HepG2 (cell line): ENCODE measurements around the gene ACOT4. TPM values are rescaled to one million over a fixed set of nuclear protein-coding genes. Genes with fewer than 3 reads are reported as not detected.

Experiments
- ATAC-seq: fragments of 200-7000 bp; cut with Tn5 transposase; 3 replicates; pipeline ENCODE4 v1.9.1; 2020; ENCODE audit warnings: mild to moderate bottlenecking, moderate library complexity
- BruUV-seq: library from RNA; stranded (reverse); fragments of 400-500 nt; replicated peaks from 2 replicates; lab custom pipeline; 2021; lab: Mats Ljungman, UMichigan
- CTCF ChIA-PET: fragments of 300-600 bp; formaldehyde crosslinking; extraction: SDS; loops from one replicate; lab custom pipeline; 2021; ENCODE audit warnings: low total read pairs, inconsistent platforms, low intra/inter-chr PET ratio; lab: Yijun Ruan, JAX
- POLR2A ChIA-PET: fragments of 350-600 bp; sonication (Branson Sonifier 250); formaldehyde crosslinking; loops from one replicate; lab custom pipeline; 2020; ENCODE audit warnings: antibody characterized with exemption, inconsistent platforms; lab: Yijun Ruan, JAX
- DNase-seq: peaks from one replicate; pipeline ENCODE4 v3.0.0-alpha.2; 2015; ENCODE audit warnings: low spot score
- FAIRE-seq: peaks from 3 replicates; lab custom pipeline; 2011; peaks lifted over from hg19 to GRCh38; lab: Jason Lieb, UNC
- H2AFZ ChIP-seq: one replicate; pipeline ENCODE4 v1.6.1; 2011; ENCODE audit warnings: low read length, inconsistent platforms
- H3K27ac ChIP-seq: fragments of 300-600 bp; 3 replicates; pipeline ENCODE4 v1.8.0; 2011; ENCODE audit warnings: mixed run types, mild to moderate bottlenecking, mixed read lengths, low read length, inconsistent platforms; ENCODE audit not compliant: insufficient read depth; ENCODE audit errors: extremely low read length
- H3K27me3 ChIP-seq, 2 experiments: fragments of 200-600 bp in 1 of 2; 2 replicates in 1 of 2; 3 replicates in 1 of 2; pipeline versions ENCODE4 v1.6.0 to v1.8.0; 2011; ENCODE audit warnings: low read length in 2 of 2, mild to moderate bottlenecking in 2 of 2, moderate library complexity in 2 of 2, inconsistent platforms in 1 of 2; ENCODE audit not compliant: insufficient read depth in 2 of 2, control insufficient read depth in 1 of 2
- H3K36me3 ChIP-seq, 2 experiments: fragments of 200-600 bp in 1 of 2; replicated peaks in 1 of 2; 2 replicates in 1 of 2; 3 replicates in 1 of 2; pipeline versions ENCODE4 v1.5.1 to v1.8.0; 2011; ENCODE audit warnings: low read length in 2 of 2, inconsistent platforms in 1 of 2; ENCODE audit not compliant: insufficient read depth in 2 of 2, control insufficient read depth in 1 of 2
- H3K4me1 ChIP-seq: 2 replicates; pipeline ENCODE4 v1.5.1; 2012; ENCODE audit warnings: low read length, inconsistent platforms; ENCODE audit not compliant: insufficient read depth
- H3K4me2 ChIP-seq: 2 replicates; pipeline ENCODE4 v1.6.0; 2011; ENCODE audit warnings: low read depth, low read length, inconsistent platforms
- H3K4me3 ChIP-seq, 3 experiments: fragments of 200-600 bp in 1 of 3; sonication (generic), shearing (Covaris generic) in 1 of 3; replicated peaks in 1 of 3; 2 replicates each; pipeline ENCODE4 v1.5.1; 2011 to 2016; ENCODE audit warnings: low read length in 3 of 3, inconsistent platforms in 2 of 3, low read depth in 2 of 3, mild to moderate bottlenecking in 2 of 3, control low read depth in 1 of 3, mixed read lengths in 1 of 3; ENCODE audit not compliant: insufficient read depth in 1 of 3
- H3K79me2 ChIP-seq: one replicate; pipeline ENCODE4 v1.6.1; 2011; ENCODE audit warnings: low read length, inconsistent platforms; ENCODE audit not compliant: insufficient read depth
- H3K9ac ChIP-seq: 2 replicates; pipeline ENCODE4 v1.6.0; 2011; ENCODE audit warnings: mild to moderate bottlenecking, low read depth, low read length, inconsistent platforms; ENCODE audit not compliant: insufficient read depth
- H3K9me3 ChIP-seq: 2 replicates; pipeline ENCODE4 v1.5.1; 2012; ENCODE audit warnings: mild to moderate bottlenecking, low read length
- H4K20me1 ChIP-seq: 2 replicates; pipeline ENCODE4 v1.6.0; 2011; ENCODE audit warnings: inconsistent platforms, mild to moderate bottlenecking, low read length, moderate library complexity; ENCODE audit not compliant: insufficient read depth
- BCL6 ChIP-seq: IDR thresholded peaks from 2 replicates; pipeline ENCODE4 v1.6.1; 2016; ENCODE audit warnings: missing genetic modification reagents, missing compliant biosample characterization
- CBX5 ChIP-seq: sonication (generic); formaldehyde crosslinking; IDR thresholded peaks from 2 replicates; pipeline ENCODE4 v1.4.0; 2020; ENCODE audit warnings: missing genetic modification reagents, borderline replicate concordance
- DPF2 ChIP-seq: sonication (generic); formaldehyde crosslinking; IDR thresholded peaks from 2 replicates; pipeline ENCODE4 v1.4.0; 2020; ENCODE audit warnings: mild to moderate bottlenecking, low read depth, missing genetic modification reagents, borderline replicate concordance
- FOXM1 ChIP-seq: sonication (generic); formaldehyde crosslinking; IDR thresholded peaks from 2 replicates; pipeline ENCODE4 v1.5.0; 2020; ENCODE audit warnings: missing genetic modification reagents
- GLI4 ChIP-seq: sonication (generic); formaldehyde crosslinking; IDR thresholded peaks from 2 replicates; pipeline ENCODE4 v1.5.1; 2020; ENCODE audit warnings: missing genetic modification reagents, mild to moderate bottlenecking, moderate library complexity, borderline replicate concordance
- HOMEZ ChIP-seq: IDR thresholded peaks from 2 replicates; pipeline ENCODE4 v1.6.1; 2016; ENCODE audit warnings: low read depth
- HOXA9 ChIP-seq: sonication (generic); formaldehyde crosslinking; IDR thresholded peaks from 2 replicates; pipeline ENCODE4 v1.8.1; 2022; ENCODE audit warnings: missing genetic modification reagents, mild to moderate bottlenecking, moderate library complexity, borderline replicate concordance
- TEF ChIP-seq: sonication (generic); formaldehyde crosslinking; IDR thresholded peaks from 2 replicates; pipeline ENCODE4 v1.5.0; 2020; ENCODE audit warnings: missing genetic modification reagents
- ZNF24 ChIP-seq: fragments of 450-650 bp; IDR thresholded peaks from 2 replicates; pipeline ENCODE4 v1.6.1; 2017; ENCODE audit warnings: antibody characterized with exemption, mild to moderate bottlenecking
- ZNF33A ChIP-seq: sonication (generic); formaldehyde crosslinking; IDR thresholded peaks from 2 replicates; pipeline ENCODE4 v1.5.1; 2020; ENCODE audit warnings: missing genetic modification reagents, mild to moderate bottlenecking, moderate library complexity, borderline replicate concordance
- ZNF678 ChIP-seq: sonication (generic); formaldehyde crosslinking; IDR thresholded peaks from 2 replicates; pipeline ENCODE4 v1.4.0; 2020; ENCODE audit warnings: mild to moderate bottlenecking, missing genetic modification reagents
- ZNF709 ChIP-seq: sonication (generic); formaldehyde crosslinking; IDR thresholded peaks from 2 replicates; pipeline ENCODE4 v1.5.0; 2020; ENCODE audit warnings: mild to moderate bottlenecking, missing genetic modification reagents
- ZSCAN30 ChIP-seq: sonication (generic); formaldehyde crosslinking; IDR thresholded peaks from 2 replicates; pipeline ENCODE4 v1.5.0; 2020; ENCODE audit warnings: mild to moderate bottlenecking, missing genetic modification reagents
- WGBS: methylation state at CpG from one replicate; pipeline ENCODE4 v1.1.6; 2017; ENCODE audit warnings: low lambda C conversion rate; 5-methylcytosine and 5-hydroxymethylcytosine counted together
- in situ Hi-C: cut with HindIII; loops from 2 replicates; pipeline ENCODE4 v1.10.0; 2017; ENCODE audit warnings: low pct_unique_long_range_greater_than_20kb; ENCODE audit not compliant: extremely low pct_ligation_motif_present
- intact Hi-C: fragments of 100-400 bp; cut with micrococcal nuclease; formaldehyde crosslinking; loops from one replicate; pipeline ENCODE4 v1.10.0; 2022; ENCODE audit not compliant: unreplicated experiment
- polyA plus RNA-seq, 8 experiments: library from polyadenylated mRNA; depleted of rRNA in 3 of 8; stranded (reverse) in 7 of 8; unstranded in 1 of 8; fragments of >200 nt; fragmentation: Illumina TruSeq in 4 of 8; extraction: Trizol in 4 of 8; gene quantifications; 2 replicates each; pipeline versions ENCODE4 v1.2.1 to v1.2.3, GENCODE V29; 2011 to 2016; ENCODE audit warnings: low read depth in 4 of 8, missing spikeins in 1 of 8, mixed read lengths in 1 of 8; ENCODE audit not compliant: insufficient read depth in 1 of 8
- total RNA-seq, 5 experiments: library from RNA; depleted of rRNA; stranded (reverse); fragments of >200 nt; fragmentation: Illumina TruSeq; extraction: Trizol; gene quantifications; 2 replicates each; pipeline ENCODE4 v1.2.3, GENCODE V29; 2016; ENCODE audit warnings: low read depth in 1 of 5

Gene ACOT4
- total and polyA plus RNA-seq, 2 of the 13 experiments (the other 11 are each of a cell fraction or from before 2014, with no cell fraction given) = 0.04 to 0.05 TPM

- WGBS = 19% methylated on average over 2 of the region's 2 CpGs
- no peaks in the 10 kb centered on the region for H3K4me1 ChIP-seq
- H3K36me3 ChIP-seq = no peaks in the 10 kb centered on the region
- intact Hi-C loops = no loop called here
- H4K20me1 ChIP-seq = no peaks in the 10 kb centered on the region
- no TSS peak for BruUV-seq
- no peak overlapping the region for H2AFZ ChIP-seq
- no peak for TF ChIP-seq CBX5 (CRISPR knock-in tag)
- TF ChIP-seq ZNF709 (CRISPR knock-in tag) = no peak
- no peak for TF ChIP-seq TEF (CRISPR knock-in tag)
- TF ChIP-seq ZNF678 (CRISPR knock-in tag) = no peak
- TF ChIP-seq HOXA9 (CRISPR knock-in tag) = no peak
- TF ChIP-seq FOXM1 (CRISPR knock-in tag) = no peak
- TF ChIP-seq ZNF33A (CRISPR knock-in tag) = no peak
- no peak for TF ChIP-seq DPF2
- TF ChIP-seq ZNF24 = no peak
- no peak for TF ChIP-seq HOMEZ
- no peak for TF ChIP-seq BCL6 (CRISPR knock-in tag)
- TF ChIP-seq GLI4 (CRISPR knock-in tag) = no peak
- no peak for TF ChIP-seq ZSCAN30 (CRISPR knock-in tag)
- ChIA-PET CTCF (no interaction called here), POLR2A (interaction anchor here (0.6 kb wide), 1 partner anchor 366 kb away, joined by 4 read pairs; no protein-coding TSS in a partner anchor)
- H3K27me3 ChIP-seq = no peaks in the 10 kb centered on the region
- no peak overlapping the region for H3K4me3 ChIP-seq
- ATAC-seq = no peak
- no peak for FAIRE-seq
- H3K27ac ChIP-seq = no peak overlapping the region
- no peaks in the 10 kb centered on the region for H3K9me3 ChIP-seq
- H3K9ac ChIP-seq = no peak overlapping the region
- in situ Hi-C loops = no loop called here
- DNase-seq = no peak
- H3K4me2 ChIP-seq = no peak overlapping the region
- no peaks in the 10 kb centered on the region for H3K79me2 ChIP-seq
These were observed 35.5 kb downstream of the ACOT4 start for GRCh38 chr14:73627151-73627558.
